Measurements from ENCODE around the gene HAPLN3.
A peak's percentile ranks its signal among the peaks of the same experiment; 100 is the strongest.

Gene HAPLN3

GRCh38 chr15:88878720-88879184 lies 16.6 kb downstream of the HAPLN3 start:
- H3K27ac ChIP-seq (ENCODE audit: extremely low read depth, low read depth, low read length) = no peak overlapping the region
- no peaks in the 10 kb centered on the region for H3K4me1 ChIP-seq (ENCODE audit: control insufficient read depth, insufficient read depth, low read length)
- TF ChIP-seq ZNF138 (tag by site-specific recombination; IDR thresholded peaks at IDR 0.05; ENCODE audit: borderline replicate concordance) = no peak
- TF ChIP-seq ZFP69B (tag by site-specific recombination; IDR thresholded peaks at IDR 0.05) = no peak
- TF ChIP-seq ZNF529 (tag by site-specific recombination; IDR thresholded peaks at IDR 0.05; ENCODE audit: insufficient replicate concordance) = no peak
- TF ChIP-seq ZNF488 (tag by site-specific recombination; IDR thresholded peaks at IDR 0.05) = no peak
- TF ChIP-seq ZNF266 (tag by site-specific recombination; IDR thresholded peaks at IDR 0.05; ENCODE audit: low read depth) = peak; percentile 9; the same call in 1 of the 2 replicates
- TF ChIP-seq SALL2 (tag by site-specific recombination; IDR thresholded peaks at IDR 0.05; ENCODE audit: borderline replicate concordance) = no peak
- TF ChIP-seq, protein P1, sequence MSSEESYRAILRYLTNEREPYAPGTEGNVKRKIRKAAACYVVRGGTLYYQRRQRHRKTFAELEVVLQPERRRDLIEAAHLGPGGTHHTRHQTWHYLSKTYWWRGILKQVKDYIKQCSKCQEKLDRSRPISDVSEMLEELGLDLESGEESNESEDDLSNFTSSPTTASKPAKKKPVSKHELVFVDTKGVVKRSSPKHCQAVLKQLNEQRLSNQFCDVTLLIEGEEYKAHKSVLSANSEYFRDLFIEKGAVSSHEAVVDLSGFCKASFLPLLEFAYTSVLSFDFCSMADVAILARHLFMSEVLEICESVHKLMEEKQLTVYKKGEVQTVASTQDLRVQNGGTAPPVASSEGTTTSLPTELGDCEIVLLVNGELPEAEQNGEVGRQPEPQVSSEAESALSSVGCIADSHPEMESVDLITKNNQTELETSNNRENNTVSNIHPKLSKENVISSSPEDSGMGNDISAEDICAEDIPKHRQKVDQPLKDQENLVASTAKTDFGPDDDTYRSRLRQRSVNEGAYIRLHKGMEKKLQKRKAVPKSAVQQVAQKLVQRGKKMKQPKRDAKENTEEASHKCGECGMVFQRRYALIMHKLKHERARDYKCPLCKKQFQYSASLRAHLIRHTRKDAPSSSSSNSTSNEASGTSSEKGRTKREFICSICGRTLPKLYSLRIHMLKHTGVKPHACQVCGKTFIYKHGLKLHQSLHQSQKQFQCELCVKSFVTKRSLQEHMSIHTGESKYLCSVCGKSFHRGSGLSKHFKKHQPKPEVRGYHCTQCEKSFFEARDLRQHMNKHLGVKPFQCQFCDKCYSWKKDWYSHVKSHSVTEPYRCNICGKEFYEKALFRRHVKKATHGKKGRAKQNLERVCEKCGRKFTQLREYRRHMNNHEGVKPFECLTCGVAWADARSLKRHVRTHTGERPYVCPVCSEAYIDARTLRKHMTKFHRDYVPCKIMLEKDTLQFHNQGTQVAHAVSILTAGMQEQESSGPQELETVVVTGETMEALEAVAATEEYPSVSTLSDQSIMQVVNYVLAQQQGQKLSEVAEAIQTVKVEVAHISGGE (tag by site-specific recombination; conservative IDR thresholded peaks at IDR 0.05; ENCODE audit: low read depth) = no peak
- TF ChIP-seq ZNF24 (tag by site-specific recombination; IDR thresholded peaks at IDR 0.05) = no peak
- TF ChIP-seq ZXDB (tag by site-specific recombination; IDR thresholded peaks at IDR 0.05) = no peak
- TF ChIP-seq CTCF (tag by site-specific recombination; IDR thresholded peaks at IDR 0.05) = peak; percentile 91
- TF ChIP-seq ZNF175 (tag by site-specific recombination; IDR thresholded peaks at IDR 0.05) = no peak
- no peak for TF ChIP-seq ZBTB21 (tag by site-specific recombination; IDR thresholded peaks at IDR 0.05)
- TF ChIP-seq ZBTB48 (tag by site-specific recombination; IDR thresholded peaks at IDR 0.05) = no peak
- no peak for TF ChIP-seq ZNF26 (tag by site-specific recombination; IDR thresholded peaks at IDR 0.05)
- TF ChIP-seq SP7 (tag by site-specific recombination; IDR thresholded peaks at IDR 0.05) = no peak
- peak; percentile 76 for TF ChIP-seq ZNF341 (tag by site-specific recombination; IDR thresholded peaks at IDR 0.05; ENCODE audit: low read depth)
- no peak for TF ChIP-seq ZSCAN16 (tag by site-specific recombination; IDR thresholded peaks at IDR 0.05)
- TF ChIP-seq HOXD13 (CRISPR knock-in tag; IDR thresholded peaks at IDR 0.05; ENCODE audit: borderline replicate concordance) = no peak
- no peak for TF ChIP-seq PRDM10 (tag by site-specific recombination; IDR thresholded peaks at IDR 0.05)
- TF ChIP-seq OSR2 (tag by site-specific recombination; IDR thresholded peaks at IDR 0.05) = no peak
- TF ChIP-seq ZNF146 (tag by site-specific recombination; IDR thresholded peaks at IDR 0.05) = no peak
- no peak for TF ChIP-seq ZNF366 (tag by site-specific recombination; conservative IDR thresholded peaks at IDR 0.05)
- TF ChIP-seq ZNF404 (tag by site-specific recombination; IDR thresholded peaks at IDR 0.05) = no peak
- no peak for TF ChIP-seq TRIM28 (IDR thresholded peaks at IDR 0.05; ENCODE audit: borderline replicate concordance, low read length)
- TF ChIP-seq ZNF660 (tag by site-specific recombination; IDR thresholded peaks at IDR 0.05) = no peak
- H3K4me3 ChIP-seq (ENCODE audit: low read depth, low read length) = no peak overlapping the region
- H3K9me3 ChIP-seq (ENCODE audit: control insufficient read depth, insufficient read depth, low read depth, low read length) = no peaks in the 10 kb centered on the region
- ChIA-PET CTCF (interaction anchor here (0.5 to 4.9 kb wide), 48 partner anchors 9 to 407 kb away, joined by 3 to 38 read pairs (median 4); partner anchors contain the start of gene HAPLN3), POLR2A (interaction anchor here (0.9 to 1.3 kb wide), 2 partner anchors 14 to 33 kb away, joined by 3 read pairs; no protein-coding TSS in a partner anchor)
- H3K36me3 ChIP-seq (ENCODE audit: control insufficient read depth in 2 of 2, insufficient read depth in 1 of 2, low read length in 2 of 2) = peaks cover 0 to 15% of the 10 kb centered on the region in 2 experiments; a peak in 2 of 3 replicates
